ENCODE data around the gene HOXD9. TPM values are rescaled to one million over a fixed set of nuclear protein-coding genes. Genes with fewer than 3 reads are reported as not detected.

HOXD9 gene
- total and polyA plus RNA-seq, 2 of the 8 experiments (the other 6 are each of a cell fraction or from before 2014, with no cell fraction given), result not detected

GRCh38 chr2:176149939-176150583, 27.5 kb downstream of the HOXD9 start:
- H3K9me3 ChIP-seq (ENCODE audit: insufficient read depth in 2 of 2, low read depth in 1 of 2, low read length in 1 of 2), result no peaks in the 10 kb centered on the region; a peak in 1 of 4 replicates
- H2AK5ac ChIP-seq (ENCODE audit: low read depth, low read length), result no peak overlapping the region
- peaks cover 2% of the 10 kb centered on the region; the same call in 1 of the 2 replicates for H3K23me2 ChIP-seq (ENCODE audit: low read depth, low read length)
- H3K9ac ChIP-seq (replicated peaks in 1 of 4; ENCODE audit: extremely low read depth in 1 of 4, low read depth in 3 of 4, low read length in 3 of 4), result no peak overlapping the region
- no peak for FAIRE-seq
- H2AFZ ChIP-seq (ENCODE audit: low read length), result no peak overlapping the region
- POLR2A ChIA-PET (ENCODE audit: partially characterized antibody), result interaction anchor here (0.7 to 1.3 kb wide), 2 partner anchors 10 to 45 kb away, joined by 3 read pairs; no protein-coding TSS in a partner anchor
- H3K4ac ChIP-seq (replicated peaks; ENCODE audit: insufficient read length, low read depth, low read length), result no peak overlapping the region
- H3K4me1 ChIP-seq (replicated peaks in 1 of 4; ENCODE audit: control insufficient read depth in 3 of 4, insufficient read depth in 4 of 4, low read length in 3 of 4), result peaks cover 0 to 10% (median 2%) of the 10 kb centered on the region in 4 experiments; a peak in 4 of 7 replicates
- 0 out of 2 replicates have a peak overlapping the region, but pooled peaks have one; percentile 39 for H2BK12ac ChIP-seq (ENCODE audit: low read depth, low read length)
- no peak overlapping the region for H3K23ac ChIP-seq (ENCODE audit: insufficient read length)
- no peak overlapping the region for H2BK5ac ChIP-seq (ENCODE audit: low read depth, low read length)
- DNase-seq (ENCODE audit: low read depth in 1 of 2, low spot score in 2 of 2), result no peak
- H2BK20ac ChIP-seq (ENCODE audit: low read length), result no peak overlapping the region
- H3K56ac ChIP-seq (replicated peaks; ENCODE audit: insufficient read length, low read depth, low read length), result no peak overlapping the region
- peaks cover 0 to 11% (median 0%) of the 10 kb centered on the region in 4 experiments; a peak in 1 of 8 replicates for H3K36me3 ChIP-seq (ENCODE audit: control insufficient read depth in 2 of 4, insufficient read depth in 4 of 4, low read length in 3 of 4)
- no peak overlapping the region for H3K4me3 ChIP-seq (ENCODE audit: extremely low read depth in 1 of 4, insufficient read depth in 2 of 4, low read depth in 3 of 4, low read length in 4 of 4)
- WGBS, 2 experiments (ENCODE audit: extremely low coverage in 1 of 2, insufficient coverage in 1 of 2, insufficient read length in 1 of 2, insufficient replicate concordance in 2 of 2, low coverage in 1 of 2, low lambda C conversion rate in 2 of 2, missing lambda C conversion rate in 1 of 2), result 20% methylated on average over 24 of the region's 24 CpGs; no CpG with 5 or more reads in 1 of the 2 experiments
- H4K20me1 ChIP-seq (replicated peaks in 1 of 2; ENCODE audit: control insufficient read depth in 1 of 2, insufficient read depth in 2 of 2, low read length in 2 of 2), result peaks cover 17 to 42% of the 10 kb centered on the region in 2 experiments
- H3K79me1 ChIP-seq (ENCODE audit: low read depth, low read length), result no peaks in the 10 kb centered on the region
- no peak overlapping the region for H2BK120ac ChIP-seq (replicated peaks; ENCODE audit: low read depth, low read length)
- no peak overlapping the region for H3K4me2 ChIP-seq (ENCODE audit: insufficient read depth in 1 of 2, low read depth in 2 of 2, low read length in 2 of 2)
- H4K8ac ChIP-seq (ENCODE audit: extremely low read depth, insufficient read depth, low read length), result no peak overlapping the region
- H4K91ac ChIP-seq (replicated peaks; ENCODE audit: insufficient read length, low read length), result no peak overlapping the region
- no peak overlapping the region for H4K5ac ChIP-seq (ENCODE audit: insufficient read length, low read depth, low read length)
- no peak overlapping the region for H3K18ac ChIP-seq (ENCODE audit: extremely low read depth, low read length)
- H3K27me3 ChIP-seq (replicated peaks in 1 of 4; ENCODE audit: control insufficient read depth in 3 of 4, extremely low read depth in 1 of 4, insufficient read depth in 3 of 4, low read length in 3 of 4), result peaks cover 98 to 100% (median 100%) of the 10 kb centered on the region in 4 experiments
- no peak overlapping the region for H3K14ac ChIP-seq (ENCODE audit: insufficient read length)
- H2BK15ac ChIP-seq (ENCODE audit: low read length), result no peak overlapping the region
- CTCF ChIA-PET (ENCODE audit: partially characterized antibody), result interaction anchor here (0.9 to 4.4 kb wide), 10 partner anchors 10 to 404 kb away, joined by 3 to 36 read pairs (median 8); no protein-coding TSS in a partner anchor
- H3K79me2 ChIP-seq (ENCODE audit: control insufficient read depth in 1 of 2, insufficient read depth in 2 of 2, low read length in 2 of 2), result no peaks in the 10 kb centered on the region
- H3K27ac ChIP-seq (ENCODE audit: low read depth, low read length), result no peak overlapping the region
- no peak for TF ChIP-seq KDM5A (IDR thresholded peaks at IDR 0.05; ENCODE audit: low read length)
- no peak for TF ChIP-seq NANOG (IDR thresholded peaks at IDR 0.05; ENCODE audit: insufficient read depth, low read depth, low read length, poor library complexity, severe bottlenecking)
- peak; percentile 92 for TF ChIP-seq SUZ12 (IDR thresholded peaks at IDR 0.05; ENCODE audit: low read length)
- no peak for TF ChIP-seq SP4 (IDR thresholded peaks at IDR 0.05; ENCODE audit: low read length)
- TF ChIP-seq RNF2 (IDR thresholded peaks at IDR 0.05; ENCODE audit: borderline replicate concordance, low read depth, low read length, missing control alignments, poor library complexity, severe bottlenecking), result peak; percentile 27
- TF ChIP-seq CTBP2 (IDR thresholded peaks at IDR 0.05; ENCODE audit: borderline replicate concordance, insufficient read depth, insufficient read length, low read length), result no peak
- TF ChIP-seq RFX5 (IDR thresholded peaks at IDR 0.05; ENCODE audit: borderline replicate concordance, low read depth, low read length), result no peak
- no peak for TF ChIP-seq ZNF274 (IDR thresholded peaks at IDR 0.05; ENCODE audit: borderline replicate concordance, extremely low read depth, low read length)
- no peak for TF ChIP-seq MAFK (IDR thresholded peaks at IDR 0.05; ENCODE audit: low read depth, low read length)
- TF ChIP-seq RXRA (IDR thresholded peaks at IDR 0.05; ENCODE audit: insufficient read depth, low read depth, low read length), result no peak
- no peak for TF ChIP-seq JUND (IDR thresholded peaks at IDR 0.05; ENCODE audit: low read length)
- no peak for TF ChIP-seq ASH2L (IDR thresholded peaks at IDR 0.05; ENCODE audit: low read length)
